ENCODE results near the gene NELFB.
"Not testable (repeated sequence)": the region's sequence is repeated elsewhere in the genome, so short reads cannot be mapped to it uniquely, and the experiment has no call there.

NELFB gene

DNA sequence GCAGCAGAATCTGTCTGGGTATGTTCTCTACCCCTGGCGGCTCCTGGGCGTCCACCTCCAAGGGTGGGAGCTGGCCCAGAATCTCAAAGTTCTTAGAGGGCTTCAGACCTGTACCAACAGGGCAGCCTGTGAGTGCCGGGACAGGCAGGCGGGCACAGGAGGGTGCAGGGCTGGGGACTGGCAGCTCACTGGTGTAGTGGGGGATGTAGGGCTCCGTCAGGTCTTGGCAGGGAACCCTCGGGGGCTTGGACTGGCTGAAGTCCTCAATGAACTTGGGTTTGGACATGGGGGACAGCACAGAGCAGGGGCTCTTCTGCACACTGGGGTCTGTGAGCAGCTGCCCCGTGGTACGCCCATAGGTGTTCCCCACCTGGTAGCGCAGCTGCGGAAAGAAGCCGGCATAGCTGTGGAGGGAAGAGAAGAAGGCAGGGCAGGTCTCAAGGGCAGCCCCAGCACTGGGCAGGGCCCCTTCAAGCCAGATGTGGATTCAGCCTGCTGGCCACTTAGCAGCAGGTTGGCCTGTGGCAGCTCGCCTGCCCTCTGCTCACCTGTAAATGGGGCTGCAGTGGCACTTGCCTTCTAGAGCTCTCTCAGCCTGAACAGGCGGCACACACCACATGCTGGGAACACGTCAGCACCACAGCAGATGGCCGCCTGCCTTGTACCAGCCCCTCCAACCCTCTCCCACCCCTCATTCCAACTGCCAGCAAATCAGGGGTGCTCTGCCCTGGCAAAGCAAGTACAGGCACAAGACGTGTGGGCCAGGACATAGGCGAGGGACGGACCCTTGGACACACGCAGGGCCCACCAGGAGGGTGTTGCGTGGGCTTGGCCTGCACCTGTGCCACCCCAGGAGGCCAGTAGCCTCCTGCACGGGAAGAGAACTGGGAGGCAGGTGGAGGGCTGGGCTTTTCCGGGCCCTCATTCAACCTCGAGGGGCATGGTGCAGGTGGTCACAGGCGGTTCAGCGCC lies 9.4 kb upstream of the NELFB start:
- in situ Hi-C loops (cut with HindIII; ENCODE audit: low sequenced_read_pairs): no loop called here

- in situ Hi-C loops (cut with HindIII; ENCODE audit: low sequenced_read_pairs): no loop called here
Observed at GRCh38 chr9:137247135-137247915, 7.8 kb upstream of the NELFB start.

- in situ Hi-C loops (cut with HindIII; ENCODE audit: low sequenced_read_pairs): no loop called here
Observed at GRCh38 chr9:137247916-137248175, 7.3 kb upstream of the NELFB start.

DNA sequence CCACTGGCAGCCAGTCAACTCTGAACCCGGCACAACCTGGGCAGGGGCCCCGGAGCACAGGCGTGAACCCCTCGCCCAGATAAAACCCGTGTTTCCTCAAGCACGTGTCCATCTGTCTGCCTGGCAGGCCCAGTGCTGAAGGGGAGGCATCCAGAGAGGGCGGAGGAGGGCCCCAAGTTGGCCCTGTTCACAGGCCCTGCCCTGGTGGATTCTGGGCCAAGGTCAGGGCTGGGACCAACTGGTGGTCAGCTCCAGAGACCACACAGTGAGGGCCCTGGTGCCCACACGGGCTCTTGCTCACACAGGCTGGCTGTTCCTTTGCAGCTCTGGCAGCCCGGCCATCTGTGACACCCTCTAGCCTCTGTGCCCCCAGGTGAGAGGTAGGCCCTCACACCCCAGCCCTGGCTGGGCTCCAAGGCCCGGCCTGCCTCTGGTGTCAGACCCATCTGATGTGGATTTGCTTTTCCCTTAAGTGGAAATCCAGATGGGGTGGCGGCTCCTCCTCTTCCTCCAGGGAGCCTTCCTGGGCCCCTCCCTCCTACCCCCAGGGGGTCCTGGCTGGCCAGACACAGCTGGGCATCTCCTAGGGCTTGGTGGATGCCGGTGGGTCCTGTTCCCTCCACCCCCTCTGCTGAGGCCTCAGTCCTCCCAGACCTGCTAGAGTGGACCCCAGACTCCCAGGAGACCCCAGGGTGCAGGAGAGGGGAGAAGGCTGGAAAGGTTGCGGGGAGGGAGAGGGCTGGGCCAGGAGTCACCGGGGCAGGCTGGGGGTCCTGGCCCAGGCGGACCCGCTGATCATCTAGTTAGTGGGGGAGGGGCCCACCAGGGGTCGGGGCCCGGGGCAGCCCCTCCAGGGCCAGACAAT lies 4.6 kb upstream of the NELFB start:
- in situ Hi-C loops (cut with HindIII; ENCODE audit: low sequenced_read_pairs): no loop called here

DNA sequence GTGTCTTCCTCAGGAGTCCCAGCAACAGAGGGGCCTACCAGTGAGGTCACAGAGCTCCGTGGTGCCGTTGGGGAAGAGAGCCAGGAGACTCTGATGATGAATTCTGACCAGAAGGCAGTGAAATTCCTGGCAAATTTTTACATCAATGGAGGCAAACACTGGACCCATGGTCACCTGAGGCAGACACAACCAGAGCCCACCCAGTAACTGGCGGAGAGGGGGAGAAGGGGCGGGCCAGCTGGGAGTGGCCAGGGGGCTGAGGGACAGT lies 4.0 kb upstream of the NELFB start, which contains the start of gene STPG3:
Gene STPG3 (plus strand): TSS at position 93 of the 268 bp plus-strand sequence. CDS start 1 bp downstream, at position 94.
- in situ Hi-C loops (cut with HindIII; ENCODE audit: low sequenced_read_pairs): no loop called here

DNA sequence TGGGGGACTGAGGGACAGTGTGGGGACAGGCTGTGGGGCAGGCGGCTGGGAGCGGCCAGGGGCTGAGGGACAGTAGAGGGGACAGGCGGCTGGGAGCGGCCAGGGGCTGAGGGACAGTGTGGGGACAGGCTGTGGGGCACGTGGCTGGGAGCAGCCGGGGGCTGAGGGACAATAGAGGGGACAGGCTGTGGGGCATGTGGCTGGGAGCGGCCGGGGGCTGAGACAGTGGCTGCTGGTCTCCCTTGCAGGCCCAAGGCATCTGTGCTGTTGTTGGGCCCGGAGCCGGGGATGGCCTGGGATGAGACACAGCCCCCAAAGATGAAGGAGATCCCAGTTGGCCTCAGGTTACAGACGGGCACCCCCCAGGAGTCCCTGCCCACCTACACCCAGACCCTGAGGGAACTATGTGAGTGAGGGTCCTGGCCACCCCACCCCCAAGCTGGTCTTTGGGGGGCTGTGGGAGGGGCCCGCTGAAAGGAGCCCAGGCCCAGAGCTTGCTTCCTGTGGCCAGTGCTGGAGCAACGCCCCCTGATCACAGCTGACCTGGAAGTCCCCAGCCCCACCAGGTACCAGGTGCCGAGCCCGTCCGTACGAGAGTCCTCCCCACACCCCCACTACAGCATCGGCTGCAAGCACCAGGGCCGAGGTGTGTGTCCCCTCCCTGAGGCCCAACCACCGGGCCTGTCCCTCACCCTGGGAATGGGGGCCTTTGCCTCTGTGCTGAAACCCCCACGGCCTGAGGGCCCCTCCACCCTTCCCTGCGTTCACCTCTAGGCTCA lies 3.4 kb upstream of the NELFB start:
- in situ Hi-C loops (cut with HindIII; ENCODE audit: low sequenced_read_pairs): no loop called here

- in situ Hi-C loops (cut with HindIII; ENCODE audit: low sequenced_read_pairs): no loop called here
Observed at GRCh38 chr9:137252555-137253506, 2.3 kb upstream of the NELFB start.

DNA sequence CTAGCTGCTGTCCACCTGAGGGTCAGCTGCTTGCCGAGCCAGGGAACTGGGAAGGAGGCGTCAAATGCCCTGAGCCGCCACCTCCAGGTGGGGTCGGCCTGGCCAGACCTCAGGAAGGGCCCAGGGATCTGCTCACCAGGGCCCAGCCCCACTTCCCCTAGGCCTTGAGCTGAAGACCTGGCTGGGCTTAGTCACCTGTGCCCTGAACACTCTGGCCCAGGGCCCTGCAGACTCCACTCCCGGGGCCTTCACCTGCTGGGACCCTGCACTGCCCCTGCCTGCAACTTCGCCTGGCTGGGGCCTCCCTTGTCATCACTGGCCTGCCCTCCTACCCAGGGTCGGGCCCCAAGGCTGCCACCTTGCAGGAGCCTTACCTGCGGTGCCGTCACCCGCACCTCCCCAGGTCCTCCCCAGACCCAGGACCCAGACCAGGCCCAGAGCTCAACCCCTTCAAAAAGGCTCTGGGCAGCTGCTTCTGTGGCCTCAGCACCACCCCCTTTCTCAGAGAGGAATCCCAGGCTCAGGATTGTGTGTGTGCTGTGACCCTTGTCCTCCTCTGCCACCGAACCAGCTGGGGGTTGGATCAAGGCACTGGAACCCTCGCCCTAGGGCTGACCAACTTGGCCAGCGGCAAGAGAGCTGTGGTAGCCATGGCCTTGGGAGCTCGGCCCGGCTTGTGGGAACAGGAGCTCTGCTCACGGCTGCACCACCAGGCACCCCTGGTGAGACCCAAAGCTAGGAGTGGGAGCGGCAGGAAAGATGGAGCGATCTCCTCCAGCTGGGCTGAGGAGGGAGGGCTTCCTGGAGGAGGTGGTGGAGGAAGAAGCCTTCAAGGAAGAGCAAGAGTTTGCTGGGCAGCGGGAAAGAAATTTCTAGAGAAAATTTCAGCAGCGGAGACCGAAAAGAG lies 1.2 kb upstream of the NELFB start:
- in situ Hi-C loops (cut with HindIII; ENCODE audit: low sequenced_read_pairs): no loop called here

GRCh38 chr9:137255448-137256114 lies 454 bp downstream of the NELFB start:
- in situ Hi-C loops (cut with HindIII; ENCODE audit: low sequenced_read_pairs): no loop called here

GRCh38 chr9:137256362-137256761 lies 1.2 kb downstream of the NELFB start:
- in situ Hi-C loops (cut with HindIII; ENCODE audit: low sequenced_read_pairs): no loop called here

DNA sequence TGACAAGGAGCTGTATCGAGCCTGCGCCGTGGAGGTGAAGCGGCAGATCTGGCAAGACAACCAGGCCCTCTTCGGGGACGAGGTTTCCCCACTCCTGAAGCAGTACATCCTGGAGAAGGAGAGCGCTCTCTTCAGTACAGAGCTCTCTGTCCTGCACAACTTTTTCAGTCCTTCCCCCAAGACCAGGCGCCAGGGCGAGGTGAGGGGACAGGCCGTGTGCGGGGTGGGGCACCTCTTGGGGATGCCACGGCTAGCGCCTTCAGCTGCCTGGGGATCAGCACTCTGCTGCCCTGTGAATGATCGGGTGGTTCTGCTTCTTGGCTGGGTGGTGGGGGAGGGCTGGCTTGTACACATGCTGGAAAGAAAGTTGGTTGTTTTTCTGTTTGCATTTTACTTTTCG lies 1.7 kb downstream of the NELFB start:
- in situ Hi-C loops (cut with HindIII; ENCODE audit: low sequenced_read_pairs): no loop called here

DNA sequence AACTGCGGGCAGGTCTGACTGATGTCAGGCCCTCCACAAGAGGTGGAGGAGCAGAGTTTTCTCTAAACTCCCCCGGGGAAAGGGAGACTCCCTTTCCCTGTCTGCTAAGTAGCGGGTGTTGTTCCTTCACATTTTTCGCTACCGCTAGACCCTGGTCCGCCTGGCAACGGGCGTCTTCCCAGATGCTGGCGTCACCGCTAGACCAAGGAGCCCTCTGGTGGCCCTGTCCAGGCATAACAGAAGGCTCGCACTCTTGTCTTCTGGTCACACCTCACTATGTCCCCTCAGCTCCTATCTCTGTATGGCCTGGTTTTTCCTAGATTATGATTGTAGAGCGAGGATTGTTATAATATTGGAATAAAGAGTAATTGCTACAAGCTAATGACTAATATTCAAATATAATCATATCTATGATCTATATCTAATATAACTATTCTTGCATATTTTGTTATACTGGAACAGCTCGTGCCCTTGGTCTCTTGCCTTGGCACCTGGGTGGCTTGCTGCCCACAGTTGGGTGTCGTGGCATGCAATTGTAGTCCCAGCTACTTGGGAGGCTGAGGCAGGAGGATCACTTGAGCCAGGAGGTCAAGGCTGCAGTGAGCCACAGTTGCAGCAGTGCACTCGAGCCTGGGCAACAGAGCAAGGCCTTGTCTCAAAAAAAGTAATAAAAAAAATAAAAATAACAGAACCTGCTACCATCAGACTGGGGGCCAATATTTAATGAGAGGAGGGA lies 7.2 kb downstream of the NELFB start:
- in situ Hi-C loops (cut with HindIII; ENCODE audit: low sequenced_read_pairs): not testable (repeated sequence)

DNA sequence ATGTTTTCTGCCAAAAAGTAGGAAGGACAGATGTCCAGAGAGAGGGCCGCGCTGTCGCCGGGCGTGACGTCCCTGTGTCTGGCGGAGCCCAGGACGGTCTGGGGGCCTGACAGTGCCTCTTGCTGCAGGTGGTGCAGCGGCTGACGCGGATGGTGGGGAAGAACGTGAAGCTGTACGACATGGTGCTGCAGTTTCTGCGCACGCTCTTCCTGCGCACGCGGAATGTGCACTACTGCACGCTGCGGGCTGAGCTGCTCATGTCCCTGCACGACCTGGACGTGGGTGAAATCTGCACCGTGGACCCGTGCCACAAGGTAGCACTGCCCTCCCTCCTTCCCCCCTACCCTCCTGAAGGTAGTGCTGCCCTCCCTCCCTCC lies 7.8 kb downstream of the NELFB start:
- in situ Hi-C loops (cut with HindIII; ENCODE audit: low sequenced_read_pairs): no loop called here

- in situ Hi-C loops (cut with HindIII; ENCODE audit: low sequenced_read_pairs): no loop called here
Observed at GRCh38 chr9:137263506-137263905, 8.4 kb downstream of the NELFB start.

- in situ Hi-C loops (cut with HindIII; ENCODE audit: low sequenced_read_pairs): no loop called here
Observed at GRCh38 chr9:137264067-137264466, 8.9 kb downstream of the NELFB start.

- in situ Hi-C loops (cut with HindIII; ENCODE audit: low sequenced_read_pairs): no loop called here
Observed at GRCh38 chr9:137265496-137266161, 10.5 kb downstream of the NELFB start.

DNA sequence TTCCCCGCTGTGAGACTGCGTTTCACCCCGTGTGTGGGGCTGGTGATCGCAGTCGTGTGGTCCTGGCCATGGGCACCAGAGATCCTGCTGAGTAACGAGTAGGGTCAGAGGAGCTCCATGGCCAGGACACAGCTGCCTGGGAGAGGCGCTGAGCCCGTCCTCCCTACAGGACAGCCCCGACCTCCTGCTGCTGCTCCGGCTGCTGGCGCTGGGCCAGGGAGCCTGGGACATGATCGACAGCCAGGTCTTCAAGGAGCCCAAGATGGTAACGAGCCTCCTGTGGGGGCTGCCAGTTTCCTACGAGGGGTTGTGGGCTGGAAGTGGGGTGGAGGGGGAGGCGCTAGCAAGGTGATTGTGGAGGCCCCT lies 11.0 kb downstream of the NELFB start:
- in situ Hi-C loops (cut with HindIII; ENCODE audit: low sequenced_read_pairs): no loop called here

Measured in DLD1 (cell line).